AG09309 (cell line): ENCODE results near the gene FNBP1.

Experiments
- DNase-seq: peaks from one replicate; pipeline ENCODE4 v3.0.0-alpha.2; 2010; ENCODE audit warnings: low read depth
- H3K4me3 ChIP-seq: 2 replicates; pipeline ENCODE4 v1.5.1; 2011; ENCODE audit warnings: mild to moderate bottlenecking, low read depth, low read length, moderate library complexity; ENCODE audit not compliant: control insufficient read depth
- TF ChIP-seq, protein P1 (sequence below): IDR thresholded peaks from 2 replicates; pipeline ENCODE4 v1.5.1; 2011; ENCODE audit warnings: mild to moderate bottlenecking, low read depth, low read length, inconsistent platforms; ENCODE audit not compliant: insufficient read depth, control insufficient read depth; ENCODE audit errors: missing control alignments

FNBP1 gene

DNA sequence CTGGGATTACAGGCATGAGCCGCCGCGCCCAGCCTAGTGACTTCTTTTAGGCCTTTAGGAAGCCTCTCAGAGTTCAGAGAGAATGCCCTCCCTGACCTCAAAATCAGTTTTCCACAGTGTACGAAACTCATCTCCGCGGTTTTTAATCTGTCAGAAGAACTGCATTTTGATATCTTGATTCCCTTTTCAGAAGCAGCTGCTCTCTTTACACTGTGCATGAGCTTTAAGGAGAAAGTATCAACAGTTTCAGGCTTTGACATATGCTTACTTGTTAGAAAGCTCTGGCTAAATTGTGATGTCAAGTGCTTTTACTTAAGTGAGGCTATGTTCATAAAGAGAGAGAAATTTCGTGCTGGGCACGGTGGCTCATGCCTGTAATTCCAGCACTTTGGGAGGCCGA lies 133.1 kb downstream of the FNBP1 start:
- no peak for DNase-seq
- TF ChIP-seq, protein P1, sequence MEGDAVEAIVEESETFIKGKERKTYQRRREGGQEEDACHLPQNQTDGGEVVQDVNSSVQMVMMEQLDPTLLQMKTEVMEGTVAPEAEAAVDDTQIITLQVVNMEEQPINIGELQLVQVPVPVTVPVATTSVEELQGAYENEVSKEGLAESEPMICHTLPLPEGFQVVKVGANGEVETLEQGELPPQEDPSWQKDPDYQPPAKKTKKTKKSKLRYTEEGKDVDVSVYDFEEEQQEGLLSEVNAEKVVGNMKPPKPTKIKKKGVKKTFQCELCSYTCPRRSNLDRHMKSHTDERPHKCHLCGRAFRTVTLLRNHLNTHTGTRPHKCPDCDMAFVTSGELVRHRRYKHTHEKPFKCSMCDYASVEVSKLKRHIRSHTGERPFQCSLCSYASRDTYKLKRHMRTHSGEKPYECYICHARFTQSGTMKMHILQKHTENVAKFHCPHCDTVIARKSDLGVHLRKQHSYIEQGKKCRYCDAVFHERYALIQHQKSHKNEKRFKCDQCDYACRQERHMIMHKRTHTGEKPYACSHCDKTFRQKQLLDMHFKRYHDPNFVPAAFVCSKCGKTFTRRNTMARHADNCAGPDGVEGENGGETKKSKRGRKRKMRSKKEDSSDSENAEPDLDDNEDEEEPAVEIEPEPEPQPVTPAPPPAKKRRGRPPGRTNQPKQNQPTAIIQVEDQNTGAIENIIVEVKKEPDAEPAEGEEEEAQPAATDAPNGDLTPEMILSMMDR: no peak
- H3K4me3 ChIP-seq: no peak overlapping the region

DNA sequence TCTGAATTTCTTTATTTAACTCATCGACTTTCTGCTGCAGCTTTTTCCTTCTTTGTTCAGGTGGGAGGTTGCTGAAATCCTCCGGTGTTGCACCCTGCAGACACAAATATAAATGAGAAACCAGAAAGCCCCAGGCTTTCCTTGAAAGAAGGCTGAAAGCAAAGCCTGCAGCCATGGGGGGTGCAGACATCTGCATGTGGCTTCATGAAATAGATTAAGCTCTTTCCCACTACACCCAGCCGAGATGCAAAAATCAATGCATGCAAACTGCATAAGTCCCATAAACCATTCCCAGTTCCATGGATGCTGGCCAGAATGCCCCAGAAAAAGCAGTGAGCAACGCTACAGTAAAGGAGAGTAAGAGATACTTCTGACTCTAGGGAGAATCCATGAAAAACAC lies 134.1 kb downstream of the FNBP1 start:
- TF ChIP-seq, protein P1: no peak
- H3K4me3 ChIP-seq: no peak overlapping the region
- no peak for DNase-seq

DNA sequence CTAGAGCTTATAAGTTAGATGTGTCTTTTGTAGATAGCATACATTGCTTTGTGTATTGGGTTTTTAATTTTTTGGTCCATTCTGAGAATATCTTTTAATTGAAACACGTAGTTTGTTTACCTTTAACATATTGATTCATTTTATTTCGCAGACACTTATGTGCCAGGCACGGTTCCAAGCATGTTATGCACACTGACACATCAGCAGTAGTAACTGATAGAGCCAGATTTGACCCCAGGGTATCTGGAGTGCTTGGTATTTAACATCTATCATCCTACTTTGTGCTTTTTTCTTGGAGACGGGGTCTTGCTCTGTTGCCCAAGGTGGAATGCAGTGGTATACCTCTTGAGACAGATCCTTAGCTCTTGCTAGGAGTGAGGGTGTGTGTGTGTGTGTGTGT lies 135.8 kb downstream of the FNBP1 start:
- TF ChIP-seq, protein P1: no peak
- no peak for DNase-seq
- no peak overlapping the region for H3K4me3 ChIP-seq

DNA sequence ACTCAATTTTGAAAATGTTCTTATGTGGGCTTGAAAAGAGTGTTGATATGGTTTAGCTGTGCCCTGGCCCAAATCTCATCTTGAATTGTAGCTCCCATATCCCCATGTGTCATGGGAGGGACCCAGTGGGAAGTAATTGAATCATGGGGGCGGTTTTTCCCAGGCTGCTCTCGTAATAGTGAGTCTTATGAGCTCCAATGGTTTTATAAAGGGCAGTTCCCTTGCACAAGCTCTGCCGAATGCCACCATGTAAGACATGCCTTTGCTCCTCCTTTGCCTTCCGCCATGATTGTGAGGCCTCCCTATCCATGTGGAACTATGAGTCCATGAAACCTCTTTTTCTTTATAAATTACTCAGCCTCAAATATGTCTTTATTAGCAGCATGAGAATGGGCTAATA lies 136.7 kb downstream of the FNBP1 start:
- no peak for DNase-seq
- TF ChIP-seq, protein P1: no peak
- H3K4me3 ChIP-seq: no peak overlapping the region

DNA sequence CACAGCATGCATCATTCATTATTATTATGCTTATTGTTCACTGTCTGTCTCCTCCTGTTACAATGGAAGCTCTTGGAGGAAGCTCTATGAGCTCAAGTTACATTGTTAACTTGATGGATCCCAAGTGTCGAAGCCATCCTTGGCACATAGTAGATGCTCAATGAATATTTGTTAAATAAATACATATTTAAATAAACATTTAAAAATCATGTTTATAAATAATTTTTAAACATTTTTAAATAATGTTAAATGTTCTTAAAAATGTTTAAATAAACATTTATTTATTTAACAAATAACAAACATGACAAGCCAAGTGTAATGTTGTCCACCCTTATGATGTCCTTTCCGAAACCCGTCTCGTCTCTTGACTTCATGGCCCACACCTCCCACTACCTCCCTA lies 138.3 kb downstream of the FNBP1 start:
- no peak for DNase-seq
- TF ChIP-seq, protein P1: no peak

DNA sequence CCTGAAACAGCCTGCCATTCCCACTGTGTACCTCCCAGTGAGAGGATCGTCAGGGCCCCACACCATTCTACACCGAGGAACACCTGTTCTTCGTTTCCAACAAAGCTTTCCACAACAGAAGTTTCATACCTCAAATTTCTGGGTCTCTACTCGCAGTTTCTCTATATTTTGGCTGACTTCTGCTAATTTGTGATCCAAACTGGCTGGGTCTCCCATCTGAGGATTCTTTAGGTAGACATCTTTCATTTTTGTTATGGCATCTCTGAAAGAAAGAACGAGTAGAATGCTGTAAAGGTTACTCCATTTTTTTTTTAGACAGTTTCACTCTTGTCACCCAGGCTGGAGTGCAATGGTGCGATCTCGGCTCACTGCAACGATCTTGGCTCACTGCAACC lies 140.3 kb downstream of the FNBP1 start:
- no peak for DNase-seq
- no peak overlapping the region for H3K4me3 ChIP-seq
- TF ChIP-seq, protein P1: no peak

More for the DNA sequence above, 138.3 kb downstream of the FNBP1 start:
- H3K4me3 ChIP-seq: no peak overlapping the region
